Erythroblast (primary cell): ENCODE results near the gene KCNQ2.

Source experiments
- GATA1 ChIP-seq: IDR thresholded peaks from 2 replicates; pipeline ENCODE4 v1.6.1; 2011; ENCODE audit warnings: low read depth, mild to moderate bottlenecking, control low read depth, low read length, moderate library complexity
- POLR2A ChIP-seq: IDR thresholded peaks from 2 replicates; pipeline ENCODE4 v1.6.1; 2011; ENCODE audit warnings: mild to moderate bottlenecking, low read length

GRCh38 chr20:63492982-63493381 lies 20.5 kb upstream of the KCNQ2 start:
- no peak for TF ChIP-seq POLR2A
- no peak for TF ChIP-seq GATA1
